Memory B cell (primary cell): ENCODE measurements around the gene ARL3.

ENCODE experiments used
- ATAC-seq: fragments of 150-1000 bp; cut with Tn5 transposase; 2 replicates; pipeline ENCODE4 v1.10.0; 2021; ENCODE audit warnings: low read depth, mild to moderate bottlenecking, moderate library complexity
- DNase-seq, 2 donors: peaks; one replicate each; pipeline ENCODE4 v3.0.0; 2022; ENCODE audit warnings: low spot score in 2 of 2
- H3K27ac Mint-ChIP-seq: one replicate; pipeline ENCODE4 v1.8.0; 2022; ENCODE audit warnings: mild to moderate bottlenecking, moderate library complexity, mixed read lengths
- H3K27me3 Mint-ChIP-seq: one replicate; pipeline ENCODE4 v1.8.0; 2022; ENCODE audit warnings: mixed read lengths
- H3K36me3 Mint-ChIP-seq: one replicate; pipeline ENCODE4 v1.8.0; 2022; ENCODE audit warnings: mild to moderate bottlenecking, mixed read lengths
- H3K4me1 Mint-ChIP-seq: one replicate; pipeline ENCODE4 v1.8.0; 2022; ENCODE audit warnings: mixed read lengths
- H3K4me3 Mint-ChIP-seq: one replicate; pipeline ENCODE4 v1.8.0; 2022; ENCODE audit warnings: mild to moderate bottlenecking, moderate library complexity, mixed read lengths
- H3K9me3 Mint-ChIP-seq: one replicate; pipeline ENCODE4 v1.8.0; 2022; ENCODE audit warnings: mixed read lengths

The ARL3 gene

DNA sequence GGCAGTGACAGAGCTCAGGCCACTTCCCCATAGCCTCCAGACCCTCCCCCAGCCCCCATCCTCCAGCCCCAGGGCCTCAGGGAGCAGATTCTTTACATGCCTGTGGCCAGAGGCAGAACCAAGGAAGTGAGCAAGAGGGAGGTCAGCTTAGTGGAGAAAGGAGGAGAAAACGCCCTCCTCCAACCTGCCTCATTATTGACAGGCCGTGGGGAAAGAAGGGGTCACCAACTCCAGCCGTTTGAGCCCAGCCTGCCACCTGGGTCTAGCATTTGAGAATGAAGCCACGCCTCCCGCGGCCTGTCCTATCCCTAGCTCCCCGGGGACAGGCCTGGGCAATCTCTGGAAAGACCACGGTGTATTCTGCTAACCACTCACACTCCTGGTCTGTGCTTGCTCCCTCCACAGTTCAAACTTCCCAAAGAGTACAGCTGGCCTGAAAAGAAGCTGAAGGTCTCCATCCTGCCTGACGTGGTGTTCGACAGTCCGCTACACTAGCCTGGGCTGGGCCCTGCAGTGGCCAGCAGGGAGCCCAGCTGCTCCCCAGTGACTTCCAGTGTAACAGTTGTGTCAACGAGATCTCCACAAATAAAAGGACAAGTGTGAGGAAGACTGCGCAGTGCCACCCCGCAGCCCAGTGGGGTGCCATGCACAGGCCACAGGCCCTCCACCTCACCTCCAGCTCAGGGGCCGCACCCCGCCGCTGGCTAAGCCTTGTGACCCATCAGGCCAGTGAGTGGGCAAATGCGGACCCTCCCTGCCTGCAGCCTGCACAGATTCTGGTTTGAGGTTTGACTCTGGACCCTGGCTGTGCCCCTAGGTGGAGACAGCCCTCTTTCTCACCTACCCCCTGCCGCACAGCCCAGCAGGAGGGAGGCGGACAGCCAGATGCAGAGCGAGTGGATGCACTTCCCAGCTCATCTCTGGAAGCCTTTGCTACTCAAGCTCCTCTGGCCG is 84.3 kb downstream of the ARL3 start:
- Mint-ChIP-seq H3K4me1 (peaks cover 14% of the 10 kb centered on the region), H3K4me3 (no peak overlapping the region), H3K36me3 (peaks cover 11% of the 10 kb centered on the region), H3K27ac (no peak overlapping the region), H3K9me3 (no peaks in the 10 kb centered on the region), H3K27me3 (no peaks in the 10 kb centered on the region)
- ATAC-seq (no peak), DNase-seq (no peak)

GRCh38 chr10:102628451-102628911 is 85.7 kb downstream of the ARL3 start:
- ATAC-seq (no peak), DNase-seq (no peak)
- Mint-ChIP-seq H3K27ac (no peak overlapping the region), H3K27me3 (no peaks in the 10 kb centered on the region), H3K36me3 (peaks cover 12% of the 10 kb centered on the region), H3K4me3 (no peak overlapping the region), H3K9me3 (no peaks in the 10 kb centered on the region), H3K4me1 (peaks cover 16% of the 10 kb centered on the region)

- H3K9me3 Mint-ChIP-seq: no peaks in the 10 kb centered on the region
- ATAC-seq (no peak), DNase-seq (no peak)
- peaks cover 12% of the 10 kb centered on the region for H3K36me3 Mint-ChIP-seq
- H3K4me3 Mint-ChIP-seq: no peak overlapping the region
- peaks cover 16% of the 10 kb centered on the region for H3K4me1 Mint-ChIP-seq
- no peak overlapping the region for H3K27ac Mint-ChIP-seq
- H3K27me3 Mint-ChIP-seq: no peaks in the 10 kb centered on the region
Observed at GRCh38 chr10:102627736-102628293, 86.4 kb downstream of the ARL3 start.

DNA sequence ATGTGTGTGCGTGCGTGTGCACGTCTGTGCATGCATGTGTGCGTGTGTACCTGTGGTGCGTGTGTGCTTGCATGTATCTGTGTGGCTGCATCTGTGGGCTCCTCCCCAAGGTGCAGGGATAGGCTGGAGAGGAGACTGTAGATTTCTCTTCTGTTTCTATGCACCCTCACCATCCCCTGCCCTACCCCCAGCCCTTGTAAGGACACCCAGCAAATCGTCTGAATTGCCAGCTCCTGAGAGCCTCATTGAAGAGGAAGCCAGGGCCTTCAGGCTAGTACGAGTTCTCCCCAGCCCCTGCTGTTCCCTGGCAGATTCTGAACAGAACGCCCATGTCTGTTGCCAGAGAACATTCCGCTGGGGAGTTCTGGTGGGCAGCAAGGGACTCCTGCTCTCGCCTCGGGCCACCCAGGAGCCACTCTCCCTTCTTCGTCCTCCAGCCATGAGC is 86.9 kb downstream of the ARL3 start:
- no peak for ATAC-seq
- Mint-ChIP-seq H3K9me3 (no peaks in the 10 kb centered on the region), H3K27ac (no peak overlapping the region), H3K36me3 (peaks cover 12% of the 10 kb centered on the region), H3K27me3 (no peaks in the 10 kb centered on the region), H3K4me1 (peaks cover 12% of the 10 kb centered on the region), H3K4me3 (no peak overlapping the region)
- no peak for DNase-seq

DNA sequence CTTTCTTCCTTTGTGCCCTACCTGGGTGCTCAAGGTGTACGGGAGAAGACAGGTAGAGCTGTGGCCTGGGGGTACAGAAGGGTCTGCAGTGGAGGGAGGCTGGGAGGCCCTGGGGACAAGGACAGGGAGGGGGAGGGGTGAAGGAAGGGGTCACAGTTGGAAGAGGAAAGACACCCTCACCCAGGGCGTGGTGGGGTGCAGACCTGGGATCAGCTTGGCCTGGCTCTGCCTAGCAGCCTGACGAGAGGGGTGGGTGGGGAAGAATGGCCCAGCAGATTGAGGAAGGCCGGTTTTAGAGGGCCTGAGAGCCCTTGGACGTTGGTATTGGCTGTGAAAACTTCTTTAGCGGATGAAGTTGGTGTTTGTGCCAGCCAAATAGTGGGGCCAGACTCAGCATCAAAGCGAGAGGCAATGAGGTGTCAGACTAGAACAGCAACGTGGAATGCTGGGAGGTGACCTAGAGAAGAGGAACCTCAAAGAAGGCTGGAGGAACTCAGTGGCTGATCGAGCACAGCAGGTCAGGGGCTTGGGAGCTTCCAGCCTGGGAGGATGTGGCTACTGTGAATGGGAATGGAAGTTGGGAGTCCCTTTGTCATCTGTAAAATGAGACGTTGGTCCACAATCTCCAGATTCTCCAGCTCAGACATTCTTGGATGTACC is 88.0 kb downstream of the ARL3 start:
- peaks cover 11% of the 10 kb centered on the region for H3K4me1 Mint-ChIP-seq
- no peak for DNase-seq
- ATAC-seq: no peak
- H3K27me3 Mint-ChIP-seq: no peaks in the 10 kb centered on the region
- no peaks in the 10 kb centered on the region for H3K9me3 Mint-ChIP-seq
- H3K27ac Mint-ChIP-seq: peak overlapping the region; percentile 58
- no peak overlapping the region for H3K4me3 Mint-ChIP-seq
- peaks cover 9% of the 10 kb centered on the region for H3K36me3 Mint-ChIP-seq

- Mint-ChIP-seq H3K9me3 (no peaks in the 10 kb centered on the region), H3K27ac (peak overlapping the region; percentile 66), H3K4me1 (peaks cover 9% of the 10 kb centered on the region), H3K27me3 (no peaks in the 10 kb centered on the region), H3K4me3 (no peak overlapping the region), H3K36me3 (peaks cover 9% of the 10 kb centered on the region)
- DNase-seq (no peak), ATAC-seq (no peak)
Observed at GRCh38 chr10:102624751-102625645, 89.2 kb downstream of the ARL3 start.

GRCh38 chr10:102624094-102624493 is 90.1 kb downstream of the ARL3 start:
- DNase-seq (no peak), ATAC-seq (no peak)
- H3K4me1 Mint-ChIP-seq: peaks cover 9% of the 10 kb centered on the region
- no peaks in the 10 kb centered on the region for H3K9me3 Mint-ChIP-seq
- no peak overlapping the region for H3K4me3 Mint-ChIP-seq
- no peaks in the 10 kb centered on the region for H3K27me3 Mint-ChIP-seq
- peaks cover 13% of the 10 kb centered on the region for H3K36me3 Mint-ChIP-seq
- H3K27ac Mint-ChIP-seq: no peak overlapping the region
